GM18511 (cell line): ENCODE data around the gene SHCBP1.

Experiments
- ATAC-seq: cut with Tn5 transposase; IDR thresholded peaks from one replicate; pipeline ENCODE4 v1.9.1; 2021; ENCODE audit warnings: mild to moderate bottlenecking, moderate library complexity; ENCODE audit not compliant: unreplicated experiment

Gene SHCBP1

DNA sequence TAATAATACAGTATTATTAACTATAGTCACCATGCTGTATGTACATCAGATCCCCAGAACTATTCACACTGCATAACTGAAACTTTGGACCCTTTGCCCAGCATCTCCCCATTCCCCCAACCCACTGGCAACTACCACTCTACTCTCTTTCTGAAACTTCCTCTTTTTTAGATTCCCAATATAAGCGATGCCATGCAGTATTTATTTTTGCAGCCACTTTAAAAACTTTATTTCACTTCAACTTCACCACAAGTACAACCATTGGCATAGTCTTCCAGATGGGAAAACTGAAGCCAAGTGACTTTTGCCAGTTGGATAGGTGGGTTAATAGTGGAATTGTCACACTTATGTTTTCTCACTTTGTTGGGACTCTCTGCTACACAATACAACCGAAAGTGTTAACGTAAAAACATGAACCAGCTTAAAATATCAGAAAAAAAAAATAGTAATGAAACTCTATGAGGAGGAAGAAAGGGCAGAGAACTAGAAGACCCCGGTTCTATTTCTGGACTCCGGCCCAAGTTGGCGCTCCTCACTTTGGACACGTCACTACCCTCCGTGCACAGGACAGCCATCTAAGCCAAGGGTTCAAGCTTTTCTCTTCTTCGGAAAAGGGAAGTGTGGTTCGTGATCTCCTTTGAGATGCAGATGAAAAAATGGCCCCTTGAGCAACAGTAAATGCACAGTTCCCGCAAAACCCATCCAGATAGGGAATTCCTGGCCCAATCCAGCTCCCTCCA is 743 bp downstream of the SHCBP1 start:
- peak; percentile 15 for ATAC-seq

DNA sequence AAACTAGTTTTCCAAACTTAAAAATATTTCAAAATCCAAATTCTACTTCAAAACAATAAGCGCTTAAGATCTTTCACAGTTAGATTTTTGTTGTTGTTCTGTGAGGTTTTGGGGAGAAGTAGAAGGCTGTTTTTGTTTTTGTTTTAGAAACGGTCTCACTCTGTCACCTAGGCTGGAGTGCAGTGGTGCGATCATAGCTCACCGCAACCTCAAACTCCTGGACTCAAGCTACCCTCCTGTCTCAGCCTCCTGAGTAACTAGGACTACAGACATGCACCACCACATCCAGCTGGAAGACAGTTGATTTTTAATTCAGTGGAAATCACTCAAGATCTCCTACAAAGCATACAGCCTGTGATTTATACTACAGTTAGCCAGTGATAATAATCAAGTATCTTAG is 2.7 kb downstream of the SHCBP1 start:
- ATAC-seq, result no peak

DNA sequence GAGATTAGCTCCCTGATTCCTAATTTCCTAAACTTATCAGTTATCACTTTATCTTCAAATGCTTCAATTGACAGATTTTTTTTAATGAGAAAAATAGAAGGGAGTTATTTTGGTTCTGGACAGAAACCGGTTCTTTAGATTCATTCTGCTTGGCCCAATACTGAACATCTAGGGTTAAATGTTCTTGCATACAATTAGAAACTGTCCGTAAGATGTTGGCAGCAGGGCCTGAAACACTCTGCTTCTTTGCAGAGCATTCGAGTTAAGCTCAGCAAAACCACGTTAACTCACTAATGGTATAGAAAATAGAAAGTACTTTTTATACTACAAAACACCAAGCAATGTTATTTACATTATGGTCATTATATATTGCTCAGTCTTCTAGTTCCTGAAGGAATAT is 7.2 kb downstream of the SHCBP1 start:
- no peak for ATAC-seq

DNA sequence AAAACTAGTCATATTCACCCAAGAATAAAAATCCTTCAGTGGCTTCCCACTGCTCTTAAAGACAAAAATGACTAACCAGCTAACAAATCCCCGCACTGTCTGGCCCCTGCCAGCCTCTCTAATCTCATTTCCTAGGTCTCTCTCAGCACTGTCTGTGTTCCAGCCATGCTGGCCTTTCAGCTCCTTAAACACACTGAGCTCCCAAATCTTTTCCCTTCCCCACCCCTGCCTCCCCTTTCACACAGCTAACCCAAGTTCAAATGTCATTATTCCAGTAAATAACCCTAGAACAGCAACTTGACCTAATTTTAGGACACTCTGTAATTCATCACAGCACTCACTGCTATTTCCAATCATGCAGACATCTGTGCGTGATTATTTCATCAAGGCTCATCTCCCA is 7.8 kb downstream of the SHCBP1 start:
- no peak for ATAC-seq

DNA sequence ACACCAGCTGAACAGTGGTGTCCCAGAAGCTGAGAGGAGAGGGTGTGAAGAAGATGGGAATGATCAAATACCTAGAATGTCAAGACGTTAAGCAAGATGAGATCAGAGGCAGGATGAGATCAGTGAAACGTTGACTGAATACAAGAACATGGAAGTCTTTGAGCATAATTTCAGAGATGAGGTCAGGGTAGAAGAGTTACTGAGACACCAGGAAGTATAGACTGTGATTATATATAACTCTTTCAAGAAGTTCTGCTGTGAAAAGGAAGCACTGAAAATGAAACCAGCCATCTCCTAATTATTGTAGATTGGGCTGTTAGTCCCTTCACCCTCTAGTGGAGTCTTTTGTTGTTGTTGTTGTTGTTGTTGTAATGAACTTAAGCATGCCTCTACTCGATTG is 9.1 kb downstream of the SHCBP1 start:
- peak; percentile 72 for ATAC-seq

DNA sequence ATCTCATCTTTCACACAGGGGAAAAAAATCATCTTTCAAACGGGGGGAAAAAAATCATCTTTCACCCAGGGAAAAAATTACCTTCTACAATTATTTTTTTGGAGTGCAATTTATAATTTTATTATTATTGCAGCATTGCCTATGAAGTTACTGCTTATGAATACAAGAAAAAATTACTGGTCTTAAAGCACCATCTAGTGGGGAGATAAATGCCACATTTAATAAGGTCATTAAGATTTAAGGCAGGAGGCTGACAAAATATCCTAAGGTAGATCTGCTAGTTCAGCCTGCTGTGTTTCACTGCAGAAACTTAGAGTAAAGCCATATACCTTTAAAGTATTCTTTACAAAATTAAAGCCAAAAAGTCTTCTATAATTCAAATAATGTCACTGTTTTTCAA is 13.7 kb downstream of the SHCBP1 start:
- no peak for ATAC-seq

DNA sequence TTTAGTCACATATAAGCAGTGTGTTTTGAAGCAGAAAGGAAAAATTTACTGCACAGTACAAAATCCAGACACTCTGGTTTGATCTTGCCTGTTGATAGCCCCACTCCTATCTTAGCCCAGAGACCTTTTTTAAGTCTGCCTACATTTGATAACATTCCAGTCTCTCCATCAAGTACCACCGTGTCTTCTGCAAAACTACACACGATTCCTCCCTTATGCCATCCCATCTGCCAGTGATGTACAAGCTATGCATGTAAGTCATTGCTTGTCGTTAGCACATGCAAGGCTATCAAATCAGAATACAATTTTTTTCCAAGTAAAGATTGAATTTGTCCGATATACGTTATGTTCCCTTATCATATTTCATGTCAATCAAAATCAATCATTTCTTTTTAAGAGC is 14.9 kb downstream of the SHCBP1 start:
- ATAC-seq, result no peak

DNA sequence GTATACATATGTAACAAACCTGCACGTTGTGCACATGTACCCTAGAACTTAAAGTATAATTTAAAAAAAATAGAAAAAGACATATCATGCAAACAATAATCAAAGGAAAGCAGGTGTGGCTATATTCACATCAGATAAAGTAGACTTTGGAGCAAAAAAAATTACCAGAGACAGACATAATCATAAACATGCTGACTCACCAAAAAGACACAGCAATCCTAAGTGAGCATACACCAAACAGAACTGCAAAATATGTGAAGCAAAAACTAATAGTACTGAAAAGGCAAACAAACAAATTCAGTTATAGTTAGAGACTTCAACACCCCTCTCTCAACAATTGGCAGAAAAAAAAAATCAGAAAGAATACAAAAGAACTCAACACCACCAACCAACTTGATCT is 29.9 kb downstream of the SHCBP1 start:
- ATAC-seq, result no peak

DNA sequence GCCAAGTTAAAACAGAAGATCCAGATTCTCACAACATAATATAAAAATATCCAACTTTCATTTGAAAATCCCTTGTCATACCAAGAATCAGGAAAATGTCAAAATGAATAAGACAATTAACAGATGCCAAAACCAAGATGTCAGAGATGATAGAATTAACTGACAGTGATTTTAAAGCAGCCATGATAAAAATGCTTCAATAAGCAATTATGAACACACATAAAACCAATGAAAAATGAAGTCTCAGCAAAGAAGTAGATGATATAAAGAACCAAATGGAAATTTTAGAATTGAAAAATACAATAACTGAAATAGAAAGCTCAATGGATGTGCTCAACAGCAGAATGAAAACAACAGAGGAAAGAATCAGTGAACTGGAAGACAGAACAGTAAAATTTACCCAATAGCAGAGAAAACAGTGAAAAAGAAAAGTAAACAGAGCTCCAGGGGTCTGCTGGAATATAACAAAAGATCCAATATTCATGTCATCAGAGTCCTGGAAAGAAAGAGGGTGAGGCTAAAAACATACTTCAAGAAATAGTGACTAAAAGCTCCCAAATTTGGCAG is 35.1 kb downstream of the SHCBP1 start:
- ATAC-seq, result no peak

DNA sequence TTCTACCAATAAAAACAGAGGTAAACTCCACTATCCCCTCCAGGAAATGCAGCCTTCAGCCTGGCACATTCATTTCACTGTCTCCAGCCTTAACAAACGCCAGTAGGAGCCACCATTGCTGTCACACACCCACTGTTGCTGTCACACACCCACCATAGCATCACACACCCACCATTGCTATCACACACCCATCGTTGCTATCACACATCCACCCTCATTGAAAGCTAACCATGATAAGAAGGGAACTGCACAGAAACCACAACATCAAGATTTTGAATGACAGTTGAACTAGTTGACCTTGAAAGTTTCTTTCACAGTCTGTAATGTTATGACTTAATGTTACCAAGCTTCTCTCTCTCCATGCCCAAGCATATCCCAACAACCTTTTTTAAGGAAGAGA is 38.1 kb downstream of the SHCBP1 start:
- no peak for ATAC-seq

DNA sequence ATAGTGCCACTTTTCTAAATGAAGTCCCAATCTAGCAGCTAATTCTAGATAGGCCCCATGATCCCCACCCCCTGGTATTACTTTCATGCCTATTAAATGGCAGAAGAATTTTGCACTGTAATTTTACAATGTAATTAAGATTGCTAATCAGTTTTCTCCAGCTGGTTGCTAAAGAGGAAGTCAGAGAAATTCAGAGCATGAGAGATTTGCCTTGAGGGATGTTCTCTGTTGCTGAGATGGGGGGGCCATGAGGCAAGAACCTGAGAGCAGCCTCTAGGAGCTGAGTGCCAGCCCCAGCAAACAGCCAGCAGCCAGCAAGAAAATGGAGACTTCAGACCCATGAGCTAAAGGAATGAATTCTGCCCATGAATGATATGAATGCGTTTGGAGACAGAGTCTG is 38.9 kb downstream of the SHCBP1 start:
- no peak for ATAC-seq

DNA sequence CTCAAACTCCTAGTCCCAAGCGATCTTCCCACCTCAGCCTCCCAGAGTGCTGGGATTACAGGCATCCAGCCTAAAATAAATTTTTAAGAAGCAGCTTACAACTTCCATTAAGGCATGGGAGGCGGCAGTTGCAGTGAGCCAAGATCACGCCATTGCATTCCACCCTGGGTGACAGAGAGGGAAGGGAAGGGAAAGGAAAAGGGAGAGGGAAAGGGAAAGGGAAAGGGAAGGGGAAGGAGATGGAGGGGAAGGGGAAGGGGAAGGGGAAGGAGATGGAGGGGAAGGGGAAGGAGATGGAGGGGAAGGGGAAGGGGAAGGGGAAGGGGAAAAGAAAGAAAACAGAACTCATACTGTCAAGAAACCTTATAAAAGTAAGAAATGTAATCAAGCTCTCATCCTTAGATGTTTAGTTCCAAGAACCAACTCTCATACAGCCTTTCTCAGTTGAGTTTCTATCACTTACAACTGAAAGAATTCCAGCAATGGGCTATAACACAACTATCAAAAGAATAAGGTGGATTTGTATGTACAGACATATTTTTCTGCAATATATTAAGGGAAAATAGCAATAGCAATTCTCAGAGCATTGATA is 43.1 kb downstream of the SHCBP1 start:
- ATAC-seq, result no peak

DNA sequence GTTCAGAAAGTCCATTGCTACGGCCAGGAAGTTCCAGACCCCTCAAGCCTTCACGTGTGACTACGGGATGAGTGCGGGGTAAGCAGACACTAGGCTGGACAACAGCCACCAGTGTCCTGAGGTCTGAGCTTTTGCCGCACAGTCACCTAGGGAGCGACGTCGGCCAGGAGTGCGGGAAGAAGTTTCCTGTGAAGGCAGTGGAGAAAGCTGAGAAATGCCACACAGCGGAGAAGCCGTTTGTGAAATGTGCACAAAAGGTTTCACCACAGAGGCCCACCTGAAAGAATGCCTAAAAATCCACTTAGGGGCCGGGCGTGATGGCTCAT is 47.4 kb downstream of the SHCBP1 start:
- ATAC-seq, result no peak

DNA sequence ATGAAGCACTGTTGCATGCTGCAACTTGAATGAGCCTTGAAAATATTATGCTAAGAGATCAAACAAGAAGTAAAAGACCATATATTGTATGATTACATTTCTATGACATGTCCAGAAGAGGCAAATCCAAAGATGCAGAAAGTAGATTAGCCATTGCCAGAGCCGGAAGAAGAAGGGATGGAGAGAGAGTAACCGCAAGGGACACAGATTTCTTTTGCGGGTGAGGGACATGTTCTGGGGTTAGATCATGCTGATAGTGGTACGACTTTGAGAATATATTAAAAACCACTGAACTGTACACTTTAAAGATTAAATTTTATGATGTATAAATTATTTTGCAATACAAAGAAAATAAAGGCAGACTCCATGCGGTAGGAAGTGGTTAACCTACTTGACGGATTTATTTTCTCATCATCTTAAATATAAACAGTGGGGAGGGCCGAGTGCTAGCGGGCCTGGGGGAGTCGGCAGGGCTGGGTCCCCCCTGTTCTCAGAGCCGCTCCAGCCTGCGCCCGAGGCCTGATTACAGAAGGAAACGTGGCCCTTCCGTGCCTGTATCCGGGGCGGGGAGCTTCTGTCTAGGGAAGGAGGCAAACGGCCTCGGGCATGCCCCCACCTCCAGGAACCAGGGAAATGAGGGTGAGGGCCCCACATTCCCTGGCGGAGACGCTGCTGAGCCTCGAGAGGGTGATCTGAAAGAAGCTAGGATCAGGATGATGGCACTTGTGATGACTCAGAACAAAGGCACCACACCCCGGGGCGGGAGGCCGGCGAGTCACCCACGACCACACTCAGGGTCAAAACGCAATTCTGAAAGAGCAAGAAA is 48.0 kb downstream of the SHCBP1 start:
- ATAC-seq, result no peak

DNA sequence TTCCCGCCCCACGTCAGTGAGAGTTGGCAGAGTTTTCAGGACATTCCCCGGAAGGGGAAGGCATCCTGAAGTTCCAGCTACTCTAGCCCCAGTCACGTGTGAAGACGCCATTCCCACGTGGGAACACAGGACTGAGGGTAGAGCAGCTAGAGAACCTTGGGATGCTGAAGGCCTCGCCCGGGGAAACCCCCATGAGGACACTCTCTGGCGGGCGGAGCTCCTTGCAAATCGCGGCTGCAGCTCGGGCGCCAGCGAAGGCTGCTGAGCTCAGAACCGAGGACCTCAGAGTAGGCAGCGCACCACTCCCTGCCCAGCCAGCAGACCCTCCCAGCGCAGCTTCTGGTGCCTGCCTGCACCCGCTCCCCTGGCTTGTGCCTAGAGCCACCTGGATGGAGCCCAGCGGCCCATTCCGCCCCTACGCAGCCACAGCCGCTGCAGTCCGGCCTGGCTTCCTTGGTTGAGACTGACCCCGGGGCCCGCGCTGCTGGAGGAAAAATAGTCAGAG is 51.9 kb downstream of the SHCBP1 start:
- no peak for ATAC-seq

DNA sequence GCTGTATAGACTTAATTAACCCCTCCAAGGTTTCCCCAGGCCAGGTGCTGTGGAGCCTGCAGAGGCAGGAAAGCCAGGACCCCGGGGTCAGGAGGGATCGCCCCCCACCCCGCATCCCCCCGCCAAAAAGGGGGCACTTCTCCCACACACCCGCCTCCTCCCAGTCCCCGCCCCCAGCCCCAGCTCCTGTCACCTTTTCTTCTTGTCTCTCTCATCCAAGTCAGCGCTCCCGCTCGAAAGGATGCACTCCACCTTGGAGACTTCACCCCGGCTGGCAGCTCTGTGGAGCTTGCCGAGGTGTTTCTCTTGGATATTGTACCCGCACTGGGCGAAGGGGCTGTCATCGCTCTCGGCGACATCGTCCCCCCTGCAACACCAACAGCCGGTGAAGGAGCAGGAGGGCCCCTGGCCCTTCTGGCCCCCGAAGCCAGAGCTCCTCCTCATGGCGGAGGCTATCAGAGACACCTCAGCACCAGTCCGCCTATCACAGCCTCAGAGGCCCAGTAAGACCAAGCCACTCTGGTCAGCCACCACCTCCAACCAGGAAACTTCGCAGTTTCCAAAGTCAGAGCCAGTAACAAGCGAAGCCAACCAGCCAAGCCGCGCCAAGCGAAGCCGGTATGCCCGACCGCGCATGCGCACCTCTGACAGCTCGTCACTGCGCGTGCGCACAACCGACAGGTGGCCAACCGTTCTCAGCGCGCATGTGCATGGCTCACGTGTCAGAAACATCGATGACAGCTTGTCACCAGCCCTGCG is 52.5 kb downstream of the SHCBP1 start:
- no peak for ATAC-seq

DNA sequence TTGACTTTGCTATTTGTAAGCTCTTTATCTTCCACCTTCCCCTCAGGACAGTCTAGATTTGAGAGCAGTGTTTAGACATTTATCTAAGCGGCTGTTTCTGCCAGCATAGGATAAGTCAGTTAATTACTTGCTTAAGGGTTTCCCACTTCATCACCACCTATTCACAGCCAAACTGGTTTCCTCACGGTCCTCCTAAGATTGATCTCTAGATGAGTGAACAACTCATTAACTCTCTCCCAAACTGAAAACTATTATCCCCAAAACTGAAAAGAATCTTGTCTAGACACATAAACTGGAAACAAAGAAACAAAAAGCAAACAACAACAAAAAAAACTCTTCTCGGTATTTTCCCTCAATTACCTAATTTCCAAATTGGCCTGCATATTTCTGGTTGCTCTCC is 58.2 kb downstream of the SHCBP1 start:
- no peak for ATAC-seq

DNA sequence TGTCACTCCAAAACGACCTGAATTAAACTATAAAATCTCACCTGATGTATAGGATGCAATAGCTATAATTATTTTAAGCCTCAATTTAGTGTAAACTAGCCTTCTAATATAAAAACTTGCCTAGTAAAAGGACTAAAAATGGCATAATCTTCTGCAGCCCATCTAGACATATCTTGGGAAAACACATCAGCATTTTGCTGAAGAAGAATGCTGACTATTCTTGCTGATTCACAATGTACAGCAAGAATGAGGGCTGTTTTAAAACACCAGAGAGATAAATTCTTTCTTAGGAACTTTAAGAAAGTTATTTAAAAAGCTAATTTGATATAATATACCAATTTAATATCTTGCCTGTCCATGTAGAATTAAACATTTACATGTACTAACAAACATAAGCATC is 63.2 kb downstream of the SHCBP1 start:
- no peak for ATAC-seq

DNA sequence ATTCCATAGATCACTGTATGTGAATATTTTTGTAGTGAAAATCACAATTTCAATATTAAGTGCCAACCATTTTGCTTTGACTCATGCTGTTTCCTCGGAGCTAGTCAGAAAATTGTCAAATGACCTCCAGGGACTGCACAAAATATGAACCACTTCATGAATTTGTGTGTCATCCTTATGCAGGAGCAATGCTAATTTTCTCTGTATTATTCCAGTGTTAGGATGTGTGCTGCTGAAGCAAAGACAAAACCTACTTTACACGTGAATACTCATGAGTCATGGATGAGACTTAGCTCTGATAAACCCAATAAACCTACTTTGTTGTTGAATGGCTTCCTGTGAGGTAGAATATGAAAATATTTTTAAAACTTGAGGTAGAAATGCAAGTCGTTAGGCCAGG is 65.2 kb downstream of the SHCBP1 start:
- no peak for ATAC-seq

DNA sequence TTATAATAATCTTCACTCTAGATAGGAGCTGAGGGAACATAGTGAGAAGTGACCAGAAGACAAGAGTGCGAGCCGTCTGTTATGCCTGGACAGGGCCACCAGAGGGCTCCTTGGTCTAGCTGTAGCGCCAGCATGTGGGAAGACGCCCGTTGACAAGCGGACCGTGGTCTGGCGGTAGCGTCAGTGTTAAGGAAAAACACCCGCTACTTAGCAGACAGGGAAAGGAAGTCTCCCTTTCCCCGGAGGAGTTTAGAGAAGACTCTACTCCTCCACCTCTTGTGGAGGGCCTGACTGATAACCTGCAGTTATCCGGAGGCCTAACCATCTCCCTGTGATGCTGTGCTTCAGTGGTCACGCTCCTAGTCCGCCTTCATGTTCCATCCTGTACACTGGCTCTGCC is 66.7 kb downstream of the SHCBP1 start:
- ATAC-seq, result peak; percentile 68

DNA sequence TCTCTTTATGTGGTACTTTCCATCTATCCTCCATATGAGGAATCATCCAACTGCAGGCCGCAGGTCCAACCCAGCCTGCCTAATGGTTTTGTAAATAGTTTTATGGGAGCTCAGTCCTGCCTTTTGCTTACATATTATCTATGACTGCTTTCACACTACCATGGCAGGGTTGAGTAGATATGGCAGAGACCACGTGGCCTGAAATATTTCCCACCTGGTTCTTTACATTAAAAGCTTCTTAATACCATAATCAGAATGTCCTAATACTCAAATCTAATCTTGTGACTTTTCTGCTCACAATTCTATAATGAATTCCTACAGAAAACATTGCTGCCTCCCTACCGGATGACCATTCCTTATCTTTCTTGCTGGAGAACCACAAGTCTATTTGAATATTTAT is 71.7 kb downstream of the SHCBP1 start:
- no peak for ATAC-seq
